HG02970 (cell line): ENCODE data around the gene BTBD7.
A peak's percentile ranks its signal among the peaks of the same experiment; 100 is the strongest.
"Not testable (repeated sequence)": the region's sequence is repeated elsewhere in the genome, so short reads cannot be mapped to it uniquely, and the experiment has no call there.

Experiments
- ATAC-seq: cut with Tn5 transposase; IDR thresholded peaks from one replicate; pipeline ENCODE4 v1.9.1; 2021; ENCODE audit warnings: mild to moderate bottlenecking, moderate library complexity, moderate number of reproducible peaks; ENCODE audit not compliant: unreplicated experiment, low FRiP score

BTBD7 gene

GRCh38 chr14:93332853-93333630, at the start of gene BTBD7:
Gene BTBD7, minus strand, starts transcription at chr14:93333036. Its CDS starts 36,985 bp downstream, at chr14:93296051.
- peak; percentile 88 for ATAC-seq

GRCh38 chr14:93381644-93382043, 48.8 kb upstream of the BTBD7 start:
- no peak for ATAC-seq

- no peak for ATAC-seq
Observed at GRCh38 chr14:93379831-93380230, 47.0 kb upstream of the BTBD7 start.

- ATAC-seq = peak; percentile 78
Observed at GRCh38 chr14:93375673-93376156, 42.9 kb upstream of the BTBD7 start.

- ATAC-seq = no peak
Observed at GRCh38 chr14:93369713-93370266, 37.0 kb upstream of the BTBD7 start.

- no peak for ATAC-seq
Observed at GRCh38 chr14:93368996-93369712, 36.3 kb upstream of the BTBD7 start.

- not testable (repeated sequence) for ATAC-seq
Observed at GRCh38 chr14:93354873-93355272, 22.0 kb upstream of the BTBD7 start.

GRCh38 chr14:93348292-93348691, 15.5 kb upstream of the BTBD7 start:
- no peak for ATAC-seq

- no peak for ATAC-seq
Observed at GRCh38 chr14:93347850-93348249, 15.0 kb upstream of the BTBD7 start.

GRCh38 chr14:93346926-93347721, 14.3 kb upstream of the BTBD7 start, which contains the start of gene COX8C:
Gene COX8C, plus strand, starts transcription at chr14:93347182. Its CDS starts 87 bp downstream, at chr14:93347269.
- no peak for ATAC-seq

GRCh38 chr14:93343797-93344196, 11.0 kb upstream of the BTBD7 start:
- ATAC-seq = no peak

- ATAC-seq = no peak
Observed at GRCh38 chr14:93343266-93343665, 10.4 kb upstream of the BTBD7 start.

- ATAC-seq = no peak
Observed at GRCh38 chr14:93337884-93338283, 5.0 kb upstream of the BTBD7 start.

- no peak for ATAC-seq
Observed at GRCh38 chr14:93337143-93337753, 4.4 kb upstream of the BTBD7 start.

GRCh38 chr14:93333631-93334103, 831 bp upstream of the BTBD7 start:
- ATAC-seq = no peak

- peak; percentile 57 for ATAC-seq
Observed at GRCh38 chr14:93332397-93332852, 411 bp downstream of the BTBD7 start.

- ATAC-seq = no peak
Observed at GRCh38 chr14:93331728-93332396, 974 bp downstream of the BTBD7 start.

- ATAC-seq = no peak
Observed at GRCh38 chr14:93331002-93331727, 1.7 kb downstream of the BTBD7 start.

- no peak for ATAC-seq
Observed at GRCh38 chr14:93330609-93331000, 2.2 kb downstream of the BTBD7 start.
